H1 (cell line): ENCODE results near the gene CIAO2B. TPM values are rescaled to one million over a fixed set of nuclear protein-coding genes. Genes with fewer than 3 reads are reported as not detected.

Source experiments
- CTCF ChIA-PET: fragments of 300-600 bp; sonication (Branson Sonifier 250); formaldehyde crosslinking; loops from one replicate; lab custom pipeline; 2021; ENCODE audit not compliant: partially characterized antibody; lab: Charles Lee
- POLR2A ChIA-PET: fragments of 300-600 bp; sonication (Branson Sonifier 250); formaldehyde crosslinking; loops from one replicate; lab custom pipeline; 2021; ENCODE audit warnings: inconsistent platforms; ENCODE audit not compliant: partially characterized antibody; lab: Charles Lee
- DNase-seq, 2 experiments: peaks; one replicate each; pipeline versions ENCODE4 v3.0.0 to v3.0.0-alpha.2; 2010 to 2022; ENCODE audit warnings: low spot score in 2 of 2, low read depth in 1 of 2, mixed read lengths in 1 of 2
- FAIRE-seq: peaks from 2 replicates; lab custom pipeline; 2011; peaks lifted over from hg19 to GRCh38; lab: Jason Lieb, UNC
- H2AFZ ChIP-seq: 2 replicates; pipeline ENCODE4 v1.8.1; 2012; ENCODE audit warnings: low read length, inconsistent platforms
- H2AK5ac ChIP-seq: 2 replicates; pipeline ENCODE4 v1.6.1; 2013; ENCODE audit warnings: low read depth, low read length
- H2BK120ac ChIP-seq: replicated peaks from 2 replicates; pipeline ENCODE3; 2013; ENCODE audit warnings: low read depth, low read length, inconsistent platforms
- H2BK12ac ChIP-seq: 2 replicates; pipeline ENCODE4 v1.6.1; 2013; ENCODE audit warnings: low read depth, low read length
- H2BK15ac ChIP-seq: 2 replicates; pipeline ENCODE4 v1.6.1; 2013; ENCODE audit warnings: low read length
- H2BK20ac ChIP-seq: 2 replicates; pipeline ENCODE4 v1.6.1; 2013; ENCODE audit warnings: low read length
- H2BK5ac ChIP-seq: 2 replicates; pipeline ENCODE4 v1.6.1; 2013; ENCODE audit warnings: low read depth, low read length
- H3K14ac ChIP-seq: 2 replicates; pipeline ENCODE4 v1.6.1; 2013; ENCODE audit warnings: inconsistent platforms; ENCODE audit not compliant: insufficient read length
- H3K18ac ChIP-seq: 2 replicates; pipeline ENCODE4 v1.6.1; 2013; ENCODE audit warnings: low read length; ENCODE audit errors: extremely low read depth
- H3K23ac ChIP-seq: 2 replicates; pipeline ENCODE4 v1.6.1; 2013; ENCODE audit warnings: inconsistent platforms; ENCODE audit not compliant: insufficient read length
- H3K23me2 ChIP-seq: 2 replicates; pipeline ENCODE4 v1.6.1; 2013; ENCODE audit warnings: low read depth, low read length
- H3K27ac ChIP-seq: 2 replicates; pipeline ENCODE4 v1.6.1; 2011; ENCODE audit warnings: low read depth, low read length, inconsistent platforms
- H3K27me3 ChIP-seq, 4 experiments: replicated peaks in 1 of 4; 1 replicate in 1 of 4; 2 replicates in 3 of 4; pipeline versions ENCODE4 v1.6.1 to v1.8.1; 2011 to 2013; ENCODE audit warnings: low read length in 3 of 4, mild to moderate bottlenecking in 3 of 4, inconsistent platforms in 2 of 4, mixed read lengths in 2 of 4, moderate library complexity in 1 of 4; ENCODE audit not compliant: control insufficient read depth in 3 of 4, insufficient read depth in 3 of 4; ENCODE audit errors: extremely low read depth in 1 of 4
- H3K36me3 ChIP-seq, 4 experiments: 2 replicates each; pipeline versions ENCODE4 v1.6.1 to v1.8.1; 2011 to 2013; ENCODE audit warnings: mild to moderate bottlenecking in 4 of 4, low read length in 3 of 4, moderate library complexity in 2 of 4, control low read depth in 1 of 4, inconsistent platforms in 1 of 4; ENCODE audit not compliant: insufficient read depth in 4 of 4, control insufficient read depth in 2 of 4
- H3K4ac ChIP-seq: replicated peaks from 2 replicates; pipeline ENCODE3; 2013; ENCODE audit warnings: low read length, low read depth, mixed read lengths, inconsistent platforms; ENCODE audit not compliant: insufficient read length
- H3K4me1 ChIP-seq, 4 experiments: replicated peaks in 1 of 4; 1 replicate in 1 of 4; 2 replicates in 3 of 4; pipeline versions ENCODE4 v1.6.1 to v1.8.1; 2011 to 2013; ENCODE audit warnings: low read length in 3 of 4, inconsistent platforms in 2 of 4, mixed read lengths in 1 of 4; ENCODE audit not compliant: insufficient read depth in 4 of 4, control insufficient read depth in 3 of 4
- H3K4me2 ChIP-seq, 2 experiments: 2 replicates each; pipeline versions ENCODE4 v1.6.1 to v1.8.1; 2011 to 2013; ENCODE audit warnings: low read depth in 2 of 2, low read length in 2 of 2, control low read depth in 1 of 2, inconsistent platforms in 1 of 2, mild to moderate bottlenecking in 1 of 2; ENCODE audit not compliant: insufficient read depth in 1 of 2
- H3K4me3 ChIP-seq, 4 experiments: fragments of 200-600, 300-600 bp in 1 of 4; sonication (generic), shearing (Covaris generic), sonication (Bioruptor Twin) in 1 of 4; 2 replicates each; pipeline versions ENCODE4 v1.5.1 to v1.8.1; 2011 to 2016; ENCODE audit warnings: low read length in 4 of 4, low read depth in 3 of 4, control low read depth in 2 of 4, inconsistent platforms in 2 of 4, mild to moderate bottlenecking in 2 of 4, mixed read lengths in 1 of 4, moderate library complexity in 1 of 4; ENCODE audit not compliant: insufficient read depth in 2 of 4; ENCODE audit errors: extremely low read depth in 1 of 4
- H3K56ac ChIP-seq: replicated peaks from 2 replicates; pipeline ENCODE3; 2013; ENCODE audit warnings: low read depth, mild to moderate bottlenecking, mixed read lengths, low read length, inconsistent platforms; ENCODE audit not compliant: insufficient read length
- H3K79me1 ChIP-seq: 2 replicates; pipeline ENCODE4 v1.6.1; 2013; ENCODE audit warnings: low read depth, low read length, control low read depth
- H3K79me2 ChIP-seq, 2 experiments: 2 replicates each; pipeline versions ENCODE4 v1.6.1 to v1.8.1; 2012 to 2013; ENCODE audit warnings: low read length in 2 of 2, mild to moderate bottlenecking in 2 of 2, inconsistent platforms in 1 of 2; ENCODE audit not compliant: insufficient read depth in 2 of 2, control insufficient read depth in 1 of 2
- H3K9ac ChIP-seq, 4 experiments: replicated peaks in 1 of 4; 1 replicate in 1 of 4; 2 replicates in 3 of 4; pipeline versions ENCODE4 v1.6.1 to v1.8.1; 2011 to 2013; ENCODE audit warnings: low read depth in 3 of 4, low read length in 3 of 4, control low read depth in 2 of 4, mild to moderate bottlenecking in 2 of 4, moderate library complexity in 2 of 4, inconsistent platforms in 1 of 4; ENCODE audit errors: extremely low read depth in 1 of 4
- H3K9me3 ChIP-seq, 2 experiments: 2 replicates each; pipeline versions ENCODE4 v1.6.1 to v1.8.1; 2012 to 2013; ENCODE audit warnings: mild to moderate bottlenecking in 2 of 2, moderate library complexity in 2 of 2, control low read depth in 1 of 2, inconsistent platforms in 1 of 2, low read depth in 1 of 2, low read length in 1 of 2, mixed read lengths in 1 of 2; ENCODE audit not compliant: insufficient read depth in 2 of 2
- H4K20me1 ChIP-seq, 2 experiments: replicated peaks in 1 of 2; 2 replicates each; pipeline versions ENCODE3 to v1.8.1; 2011 to 2013; ENCODE audit warnings: inconsistent platforms in 2 of 2, low read length in 2 of 2, mild to moderate bottlenecking in 1 of 2; ENCODE audit not compliant: insufficient read depth in 2 of 2, control insufficient read depth in 1 of 2
- H4K5ac ChIP-seq: 2 replicates; pipeline ENCODE4 v1.6.1; 2013; ENCODE audit warnings: low read length, low read depth, mixed read lengths, inconsistent platforms; ENCODE audit not compliant: insufficient read length
- H4K8ac ChIP-seq: 2 replicates; pipeline ENCODE4 v1.8.0; 2013; ENCODE audit warnings: mild to moderate bottlenecking, moderate library complexity, low read length, inconsistent platforms; ENCODE audit not compliant: insufficient read depth; ENCODE audit errors: extremely low read depth
- H4K91ac ChIP-seq: replicated peaks from 2 replicates; pipeline ENCODE3; 2013; ENCODE audit warnings: low read length, mixed read lengths, inconsistent platforms; ENCODE audit not compliant: insufficient read length
- BRCA1 ChIP-seq: IDR thresholded peaks from 2 replicates; pipeline ENCODE4 v1.6.1; 2012; ENCODE audit warnings: low read depth, low read length, improper control_type of control experiment
- E2F6 ChIP-seq: IDR thresholded peaks from 2 replicates; pipeline ENCODE4 v1.6.1; 2012; ENCODE audit warnings: inconsistent platforms
- FOSL1 ChIP-seq: IDR thresholded peaks from 2 replicates; pipeline ENCODE4 v1.6.1; 2011; ENCODE audit warnings: mild to moderate bottlenecking, low read depth, low read length, moderate library complexity; ENCODE audit not compliant: insufficient read depth
- JUN ChIP-seq: IDR thresholded peaks from 2 replicates; pipeline ENCODE4 v1.6.1; 2011; ENCODE audit warnings: low read depth, mild to moderate bottlenecking, improper control_type of control experiment, low read length
- JUND ChIP-seq: IDR thresholded peaks from 2 replicates; pipeline ENCODE4 v1.6.1; 2011; ENCODE audit warnings: mild to moderate bottlenecking, improper control_type of control experiment, low read length
- KDM4A ChIP-seq: IDR thresholded peaks from one replicate; pipeline ENCODE4 v1.7.1; 2012; ENCODE audit warnings: low read depth, mild to moderate bottlenecking, moderate library complexity, low read length, inconsistent platforms; ENCODE audit not compliant: severe bottlenecking
- MAFK ChIP-seq: IDR thresholded peaks from 2 replicates; pipeline ENCODE4 v1.6.1; 2012; ENCODE audit warnings: low read depth, mild to moderate bottlenecking, improper control_type of control experiment, low read length
- NANOG ChIP-seq: IDR thresholded peaks from 2 replicates; pipeline ENCODE4 v1.6.1; 2011; ENCODE audit warnings: low read length, low read depth, mild to moderate bottlenecking, inconsistent platforms; ENCODE audit not compliant: insufficient read depth, poor library complexity, severe bottlenecking
- SIN3A ChIP-seq, 2 experiments: IDR thresholded peaks in 1 of 2; conservative IDR thresholded peaks in 1 of 2; 2 replicates each; pipeline ENCODE4 v1.6.1; 2011 to 2012; ENCODE audit warnings: low read length in 2 of 2, improper control_type of control experiment in 1 of 2, low read depth in 1 of 2, mild to moderate bottlenecking in 1 of 2
- TBP ChIP-seq: IDR thresholded peaks from 2 replicates; pipeline ENCODE4 v1.6.1; 2011; ENCODE audit warnings: low read depth, low read length, improper control_type of control experiment
- TEAD4 ChIP-seq: IDR thresholded peaks from 2 replicates; pipeline ENCODE4 v1.6.1; 2012; ENCODE audit warnings: low read depth, low read length, inconsistent platforms, mixed read lengths
- WGBS, 2 experiments: shearing (Covaris generic) in 1 of 2; methylation state at CpG; one replicate each; pipeline versions ENCODE4 v1.1.6 to v1.1.7; 2013 to 2015; ENCODE audit warnings: low lambda C conversion rate in 2 of 2, mixed read lengths in 2 of 2, inconsistent platforms in 1 of 2, low coverage in 1 of 2, missing lambda C conversion rate in 1 of 2; ENCODE audit not compliant: insufficient replicate concordance in 2 of 2, insufficient coverage in 1 of 2, insufficient read length in 1 of 2; ENCODE audit errors: extremely low coverage in 1 of 2, missing lambda C conversion rate in 1 of 2; 5-methylcytosine and 5-hydroxymethylcytosine counted together
- polyA plus RNA-seq, 7 experiments: library from polyadenylated mRNA; depleted of rRNA in 3 of 7; stranded (reverse) in 5 of 7; unstranded in 2 of 7; fragments of >200 nt in 5 of 7; fragments of 200-250 nt in 2 of 7; gene quantifications; 1 replicate in 5 of 7; 2 replicates in 1 of 7; 4 replicates in 1 of 7; pipeline versions ENCODE4 v1.2.1 to v1.2.3, GENCODE V29; 2011 to 2013; ENCODE audit warnings: missing spikeins in 2 of 7, mixed read lengths in 2 of 7
- total RNA-seq: library from RNA; stranded (reverse); fragmentation: NEBNext Ultra II Directional; extraction: Animal tissue kit (Norgen Biotek cat#: 25700); gene quantifications from 2 replicates; pipeline ENCODE4 v1.2.1, GENCODE V29; 2021

Gene CIAO2B
- total and polyA plus RNA-seq, 2 of the 8 experiments (the other 6 are each of a cell fraction or from before 2014, with no cell fraction given): 65.6 to 248 TPM

DNA sequence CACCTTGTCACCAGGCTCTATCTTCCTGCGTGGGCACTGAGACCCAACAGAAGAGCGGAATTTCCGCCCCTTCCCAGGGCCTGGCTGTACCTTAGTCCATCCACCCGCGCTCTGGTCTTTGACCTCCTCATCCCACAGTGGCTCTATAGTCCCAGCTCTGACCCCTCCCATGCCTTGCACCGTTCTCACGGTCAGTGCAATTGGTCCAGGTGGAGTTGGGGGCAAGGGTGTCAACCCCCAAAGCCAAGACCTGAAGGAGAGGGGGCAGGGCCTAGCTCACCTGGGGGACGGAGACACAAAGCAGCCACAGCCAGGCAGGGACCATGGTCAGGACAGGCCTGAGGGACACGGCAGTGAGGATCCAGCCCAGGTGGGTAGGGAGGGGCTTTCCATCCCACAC lies 16.5 kb downstream of the CIAO2B start:
- Histone ChIP-seq H3K4me1 (no peaks in the 10 kb centered on the region; a peak in 1 of 7 replicates), H2BK5ac (no peak overlapping the region), H3K56ac (no peak overlapping the region), H3K79me1 (no peaks in the 10 kb centered on the region), H4K91ac (no peak overlapping the region), H3K4ac (no peak overlapping the region), H3K36me3 (no peaks in the 10 kb centered on the region), H3K23ac (no peak overlapping the region), H4K5ac (no peak overlapping the region), H3K9ac (no peak overlapping the region; a peak in 2 of 7 replicates), H3K27ac (no peak overlapping the region), H3K4me2 (no peak overlapping the region), H4K20me1 (peaks cover 0 to 5% of the 10 kb centered on the region in 2 experiments), H3K18ac (no peak overlapping the region), H3K23me2 (peaks cover 3% of the 10 kb centered on the region; the same call in 1 of the 2 replicates), H2BK20ac (no peak overlapping the region), H3K4me3 (no peak overlapping the region), H3K27me3 (peaks cover 0 to 5% (median 2%) of the 10 kb centered on the region in 4 experiments; a peak in 5 of 7 replicates), H2AK5ac (no peak overlapping the region), H2BK120ac (no peak overlapping the region), H3K79me2 (no peaks in the 10 kb centered on the region), H4K8ac (no peak overlapping the region), H2AFZ (no peak overlapping the region), H3K9me3 (no peaks in the 10 kb centered on the region), H2BK12ac (no peak overlapping the region), H2BK15ac (no peak overlapping the region), H3K14ac (no peak overlapping the region)
- ChIA-PET CTCF (interaction anchor here (0.6 to 42.0 kb wide), 9 partner anchors 2 to 262 kb away, joined by 3 to 1009 read pairs (median 3); partner anchors contain the start of genes CDH16, CES3, PDP2 and RRAD), POLR2A (interaction anchor here (1.7 kb wide), 1 partner anchor 18 kb away, joined by 5 read pairs; no protein-coding TSS in a partner anchor)
- no peak for FAIRE-seq
- DNase-seq: no peak
- WGBS, 2 experiments: 74% methylated on average over 7 of the region's 9 CpGs; no CpG with 5 or more reads in 1 of the 2 experiments
- TF ChIP-seq TEAD4: no peak
- TF ChIP-seq JUND: no peak
- TF ChIP-seq JUN: no peak
- TF ChIP-seq MAFK: no peak
- TF ChIP-seq BRCA1: no peak
- no peak for TF ChIP-seq NANOG
- TF ChIP-seq TBP: no peak
- no peak for TF ChIP-seq KDM4A
- no peak for TF ChIP-seq E2F6
- no peak for TF ChIP-seq FOSL1
- TF ChIP-seq SIN3A (conservative IDR thresholded peaks at IDR 0.05 in 1 of 2, IDR thresholded peaks at IDR 0.05 in 1 of 2; ENCODE audit: low read depth in 1 of 2, low read length in 2 of 2): no peak
